Measurements from ENCODE around the gene QRICH1. TPM values are rescaled to one million over a fixed set of nuclear protein-coding genes. Genes with fewer than 3 reads are reported as not detected.

Gene QRICH1
- total and polyA plus RNA-seq, 10 of the 15 experiments (the other 5 are each of a cell fraction or from before 2014, with no cell fraction given) = 22.2 to 116 (median 81.4) TPM

DNA sequence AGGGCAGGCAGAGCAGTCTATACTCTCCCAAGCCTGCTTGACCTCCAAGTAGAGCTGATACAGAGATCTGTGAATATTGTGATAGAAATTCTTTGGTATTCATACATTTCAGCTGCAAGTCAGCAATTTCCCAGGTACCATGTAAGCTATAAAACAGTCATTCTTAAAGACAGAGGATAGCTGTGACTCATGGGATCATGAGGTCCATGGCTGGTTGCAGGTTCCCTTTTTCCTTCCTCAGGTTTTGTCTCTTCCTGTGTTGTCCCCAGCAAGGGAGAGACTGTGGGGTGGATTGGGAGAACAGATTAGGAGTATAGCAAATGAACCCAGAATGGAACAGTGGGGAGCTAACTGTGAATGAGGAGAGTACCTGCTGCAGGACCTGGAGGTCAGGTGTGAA, 109.2 kb downstream of the QRICH1 start:
- intact Hi-C loops (cut with micrococcal nuclease; ENCODE audit: unreplicated experiment) = loop anchor here (5.0 kb wide), 1 partner anchor 108 kb away; the partner anchor contains the start of gene QRICH1
- H3K27ac ChIP-seq (ENCODE audit: control insufficient read depth, insufficient read depth) = no peak overlapping the region
- no peak for ATAC-seq
- H3K4me2 ChIP-seq (ENCODE audit: control insufficient read depth, insufficient read depth) = no peak overlapping the region
- no peak overlapping the region for H3K9ac ChIP-seq (ENCODE audit: control insufficient read depth, insufficient read depth, low read length)
- no peak for FAIRE-seq
- H4K20me1 ChIP-seq (ENCODE audit: control insufficient read depth, insufficient read depth) = no peaks in the 10 kb centered on the region
- BruUV-seq (replicated peaks) = no TSS peak
- DNase-seq (ENCODE audit: low read depth, low spot score) = no peak
- RAD21 ChIA-PET (ENCODE audit: unreplicated experiment) = interaction anchor here (1.0 kb wide), 1 partner anchor 141 kb away, joined by 4 read pairs; no protein-coding TSS in a partner anchor
- in situ Hi-C loops (cut with MboI) = no loop called here
- POLR2A ChIA-PET = no interaction called here
- no peaks in the 10 kb centered on the region for H3K9me3 ChIP-seq (replicated peaks; ENCODE audit: control insufficient read depth, insufficient read depth, low read length)
- SMC1A ChIA-PET (ENCODE audit: uncharacterized antibody, unreplicated experiment) = no interaction called here
- peaks cover 7% of the 10 kb centered on the region for H3K4me1 ChIP-seq (ENCODE audit: control insufficient read depth, insufficient read depth, low read length)
- peaks cover 8% of the 10 kb centered on the region for H3K79me2 ChIP-seq (ENCODE audit: control insufficient read depth, insufficient read depth, low read length)
- H3K4me3 ChIP-seq = no peak overlapping the region
- CTCF ChIA-PET = interaction anchor here (1.0 to 1.7 kb wide), 3 partner anchors 30 to 464 kb away, joined by 3 to 6 read pairs (median 3); no protein-coding TSS in a partner anchor
- H2AFZ ChIP-seq (ENCODE audit: control insufficient read depth, low read depth, low read length) = no peak overlapping the region
- no peaks in the 10 kb centered on the region for H3K27me3 ChIP-seq (replicated peaks in 1 of 2; ENCODE audit: control insufficient read depth in 2 of 2, insufficient read depth in 2 of 2, low read length in 1 of 2)
- peaks cover 15 to 24% of the 10 kb centered on the region in 2 experiments for H3K36me3 ChIP-seq (ENCODE audit: control insufficient read depth in 2 of 2, insufficient read depth in 2 of 2, low read length in 1 of 2)
- TF ChIP-seq ZSCAN29 (IDR thresholded peaks at IDR 0.05) = no peak
- TF ChIP-seq NKRF (conservative IDR thresholded peaks at IDR 0.05) = no peak
- TF ChIP-seq, protein P1, sequence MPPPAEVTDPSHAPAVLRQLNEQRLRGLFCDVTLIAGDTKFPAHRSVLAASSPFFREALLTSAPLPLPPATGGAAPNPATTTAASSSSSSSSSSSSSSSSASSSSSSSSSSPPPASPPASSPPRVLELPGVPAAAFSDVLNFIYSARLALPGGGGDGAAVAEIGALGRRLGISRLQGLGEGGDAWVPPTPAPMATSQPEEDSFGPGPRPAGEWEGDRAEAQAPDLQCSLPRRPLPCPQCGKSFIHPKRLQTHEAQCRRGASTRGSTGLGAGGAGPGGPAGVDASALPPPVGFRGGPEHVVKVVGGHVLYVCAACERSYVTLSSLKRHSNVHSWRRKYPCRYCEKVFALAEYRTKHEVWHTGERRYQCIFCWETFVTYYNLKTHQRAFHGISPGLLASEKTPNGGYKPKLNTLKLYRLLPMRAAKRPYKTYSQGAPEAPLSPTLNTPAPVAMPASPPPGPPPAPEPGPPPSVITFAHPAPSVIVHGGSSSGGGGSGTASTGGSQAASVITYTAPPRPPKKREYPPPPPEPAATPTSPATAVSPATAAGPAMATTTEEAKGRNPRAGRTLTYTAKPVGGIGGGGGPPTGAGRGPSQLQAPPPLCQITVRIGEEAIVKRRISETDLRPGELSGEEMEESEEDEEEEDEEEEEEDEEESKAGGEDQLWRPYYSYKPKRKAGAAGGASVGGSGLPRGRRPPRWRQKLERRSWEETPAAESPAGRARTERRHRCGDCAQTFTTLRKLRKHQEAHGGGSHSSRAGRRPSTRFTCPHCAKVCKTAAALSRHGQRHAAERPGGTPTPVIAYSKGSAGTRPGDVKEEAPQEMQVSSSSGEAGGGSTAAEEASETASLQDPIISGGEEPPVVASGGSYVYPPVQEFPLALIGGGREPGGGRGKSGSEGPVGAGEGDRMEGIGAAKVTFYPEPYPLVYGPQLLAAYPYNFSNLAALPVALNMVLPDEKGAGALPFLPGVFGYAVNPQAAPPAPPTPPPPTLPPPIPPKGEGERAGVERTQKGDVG (CRISPR knock-in tag; IDR thresholded peaks at IDR 0.05) = no peak
- TF ChIP-seq SMAD1 (IDR thresholded peaks at IDR 0.05; ENCODE audit: low read depth, partially characterized antibody) = no peak
- TF ChIP-seq RFX5 (IDR thresholded peaks at IDR 0.05; ENCODE audit: low read depth, low read length) = no peak
- no peak for TF ChIP-seq NFXL1 (IDR thresholded peaks at IDR 0.05; ENCODE audit: borderline replicate concordance)
- no peak for TF ChIP-seq CHD2 (IDR thresholded peaks at IDR 0.05; ENCODE audit: borderline replicate concordance, low read depth, low read length)
- TF ChIP-seq, protein P2, sequence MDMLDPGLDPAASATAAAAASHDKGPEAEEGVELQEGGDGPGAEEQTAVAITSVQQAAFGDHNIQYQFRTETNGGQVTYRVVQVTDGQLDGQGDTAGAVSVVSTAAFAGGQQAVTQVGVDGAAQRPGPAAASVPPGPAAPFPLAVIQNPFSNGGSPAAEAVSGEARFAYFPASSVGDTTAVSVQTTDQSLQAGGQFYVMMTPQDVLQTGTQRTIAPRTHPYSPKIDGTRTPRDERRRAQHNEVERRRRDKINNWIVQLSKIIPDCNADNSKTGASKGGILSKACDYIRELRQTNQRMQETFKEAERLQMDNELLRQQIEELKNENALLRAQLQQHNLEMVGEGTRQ (IDR thresholded peaks at IDR 0.05; ENCODE audit: borderline replicate concordance, low read depth, low read length) = no peak
- TF ChIP-seq, protein P3, sequence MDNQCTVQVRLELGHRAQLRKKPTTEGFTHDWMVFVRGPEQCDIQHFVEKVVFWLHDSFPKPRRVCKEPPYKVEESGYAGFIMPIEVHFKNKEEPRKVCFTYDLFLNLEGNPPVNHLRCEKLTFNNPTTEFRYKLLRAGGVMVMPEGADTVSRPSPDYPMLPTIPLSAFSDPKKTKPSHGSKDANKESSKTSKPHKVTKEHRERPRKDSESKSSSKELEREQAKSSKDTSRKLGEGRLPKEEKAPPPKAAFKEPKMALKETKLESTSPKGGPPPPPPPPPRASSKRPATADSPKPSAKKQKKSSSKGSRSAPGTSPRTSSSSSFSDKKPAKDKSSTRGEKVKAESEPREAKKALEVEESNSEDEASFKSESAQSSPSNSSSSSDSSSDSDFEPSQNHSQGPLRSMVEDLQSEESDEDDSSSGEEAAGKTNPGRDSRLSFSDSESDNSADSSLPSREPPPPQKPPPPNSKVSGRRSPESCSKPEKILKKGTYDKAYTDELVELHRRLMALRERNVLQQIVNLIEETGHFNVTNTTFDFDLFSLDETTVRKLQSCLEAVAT (IDR thresholded peaks at IDR 0.05) = no peak
- no peak for TF ChIP-seq ZNF274 (IDR thresholded peaks at IDR 0.05; ENCODE audit: insufficient read depth, insufficient read length)
- TF ChIP-seq RBBP5 (conservative IDR thresholded peaks at IDR 0.05) = no peak
- TF ChIP-seq SREBF1 (IDR thresholded peaks at IDR 0.05; ENCODE audit: low read length) = no peak
- TF ChIP-seq NRF1 (conservative IDR thresholded peaks at IDR 0.05; ENCODE audit: low read depth, low read length) = no peak
- no peak for TF ChIP-seq NFYA (IDR thresholded peaks at IDR 0.05; ENCODE audit: borderline replicate concordance, low read depth, low read length)
- TF ChIP-seq ZBTB33 (IDR thresholded peaks at IDR 0.05) = no peak
